Right forelimb (tissue), 1 donor: ENCODE data around the gene EPX.
A peak's percentile ranks its signal among the peaks of the same experiment; 100 is the strongest.

Experiments
- DNase-seq: peaks from one replicate; pipeline ENCODE4 v3.0.0-alpha.2; 2018

EPX gene

GRCh38 chr17:58186591-58186990, 5.9 kb upstream of the EPX start:
- DNase-seq = no peak

- DNase-seq = no peak
Measured at GRCh38 chr17:58187063-58187462, 5.5 kb upstream of the EPX start.

- DNase-seq = no peak
Measured at GRCh38 chr17:58187675-58188074, 4.9 kb upstream of the EPX start.

GRCh38 chr17:58189436-58190146, 2.9 kb upstream of the EPX start:
- no peak for DNase-seq

- DNase-seq = no peak
Measured at GRCh38 chr17:58191241-58191896, 1.2 kb upstream of the EPX start.

GRCh38 chr17:58193641-58194255, 1.2 kb downstream of the EPX start:
- DNase-seq = no peak

- no peak for DNase-seq
Measured at GRCh38 chr17:58195518-58196123, 3.1 kb downstream of the EPX start.

GRCh38 chr17:58196610-58197009, 4.1 kb downstream of the EPX start:
- DNase-seq = no peak

GRCh38 chr17:58200024-58200633, 7.6 kb downstream of the EPX start:
- DNase-seq = peak; percentile 59

- no peak for DNase-seq
Measured at GRCh38 chr17:58202859-58203258, 10.3 kb downstream of the EPX start.

GRCh38 chr17:58204796-58205195, 12.3 kb downstream of the EPX start:
- DNase-seq = no peak

- no peak for DNase-seq
Measured at GRCh38 chr17:58205936-58206335, 13.4 kb downstream of the EPX start.

GRCh38 chr17:58207451-58207850, 14.9 kb downstream of the EPX start:
- DNase-seq = no peak

GRCh38 chr17:58208344-58208743, 15.8 kb downstream of the EPX start:
- no peak for DNase-seq

GRCh38 chr17:58210922-58211321, 18.4 kb downstream of the EPX start:
- no peak for DNase-seq

GRCh38 chr17:58215685-58216084, 23.2 kb downstream of the EPX start:
- DNase-seq = no peak

- no peak for DNase-seq
Measured at GRCh38 chr17:58217766-58218165, 25.2 kb downstream of the EPX start.

GRCh38 chr17:58219007-58219788, 26.7 kb downstream of the EPX start, which contains the start of gene MKS1:
Gene MKS1, minus strand, starts transcription at chr17:58219255. Its CDS starts 25 bp downstream, at chr17:58219230.
- peak; percentile 97 for DNase-seq

GRCh38 chr17:58219789-58220183, 27.3 kb downstream of the EPX start:
- DNase-seq = no peak

- no peak for DNase-seq
Measured at GRCh38 chr17:58224315-58224714, 31.8 kb downstream of the EPX start.

GRCh38 chr17:58227733-58228132, 35.2 kb downstream of the EPX start:
- DNase-seq = no peak

- no peak for DNase-seq
Measured at GRCh38 chr17:58228679-58229078, 36.2 kb downstream of the EPX start.
